Muscle layer of duodenum (tissue), 2 donors: ENCODE results near the gene CAB39.

ENCODE experiments used
- H3K27ac ChIP-seq: one replicate; pipeline ENCODE4 v1.7.0; 2013; ENCODE audit warnings: mild to moderate bottlenecking, low read length
- H3K27me3 ChIP-seq: one replicate; pipeline ENCODE4 v1.7.0; 2013; ENCODE audit warnings: low read depth, mild to moderate bottlenecking, control low read depth, low read length
- H3K36me3 ChIP-seq, 2 donors: one replicate each; pipeline ENCODE4 v1.7.0; 2013; ENCODE audit warnings: low read length in 2 of 2, control low read depth in 1 of 2, mild to moderate bottlenecking in 1 of 2; ENCODE audit not compliant: insufficient read depth in 2 of 2, control insufficient read depth in 1 of 2
- H3K4me1 ChIP-seq, 2 donors: one replicate each; pipeline ENCODE4 v1.7.0; 2013; ENCODE audit warnings: low read length in 2 of 2, mild to moderate bottlenecking in 2 of 2, control low read depth in 1 of 2, moderate library complexity in 1 of 2; ENCODE audit not compliant: insufficient read depth in 2 of 2, control insufficient read depth in 1 of 2
- H3K4me3 ChIP-seq, 2 donors: one replicate each; pipeline ENCODE4 v1.7.0; 2013; ENCODE audit warnings: low read length in 2 of 2, low read depth in 1 of 2, mild to moderate bottlenecking in 1 of 2
- H3K9me3 ChIP-seq, 2 donors: one replicate each; pipeline ENCODE4 v1.7.0; 2013; ENCODE audit warnings: low read length in 2 of 2, control low read depth in 1 of 2, mild to moderate bottlenecking in 1 of 2; ENCODE audit not compliant: control insufficient read depth in 1 of 2
- donor health status: healthy.

CAB39 gene

DNA sequence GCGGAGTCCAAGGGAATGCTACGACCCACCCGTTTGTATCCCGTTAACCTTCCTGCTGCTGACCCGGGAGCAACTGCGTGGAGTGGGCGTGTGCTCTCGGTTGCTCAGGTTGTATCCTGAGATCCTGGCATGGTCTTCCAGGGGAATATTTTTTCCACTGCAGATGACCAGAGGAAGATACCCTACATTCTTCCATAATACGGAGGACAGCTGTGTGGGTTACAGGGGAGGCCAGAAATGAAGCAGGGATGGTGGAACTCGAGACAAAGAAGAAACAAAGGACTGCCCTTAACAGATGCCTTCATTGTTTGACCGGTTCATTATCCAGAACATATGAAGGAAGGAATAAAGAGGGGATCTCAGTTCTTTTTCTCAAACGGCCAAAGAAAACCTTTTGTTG, 39.8 kb upstream of the CAB39 start:
- H3K27me3 ChIP-seq: no peaks in the 10 kb centered on the region
- H3K4me3 ChIP-seq: no peak overlapping the region
- H3K9me3 ChIP-seq: no peaks in the 10 kb centered on the region
- no peaks in the 10 kb centered on the region for H3K36me3 ChIP-seq
- H3K4me1 ChIP-seq: peaks cover 0 to 7% of the 10 kb centered on the region in 2 donors
- no peak overlapping the region for H3K27ac ChIP-seq

DNA sequence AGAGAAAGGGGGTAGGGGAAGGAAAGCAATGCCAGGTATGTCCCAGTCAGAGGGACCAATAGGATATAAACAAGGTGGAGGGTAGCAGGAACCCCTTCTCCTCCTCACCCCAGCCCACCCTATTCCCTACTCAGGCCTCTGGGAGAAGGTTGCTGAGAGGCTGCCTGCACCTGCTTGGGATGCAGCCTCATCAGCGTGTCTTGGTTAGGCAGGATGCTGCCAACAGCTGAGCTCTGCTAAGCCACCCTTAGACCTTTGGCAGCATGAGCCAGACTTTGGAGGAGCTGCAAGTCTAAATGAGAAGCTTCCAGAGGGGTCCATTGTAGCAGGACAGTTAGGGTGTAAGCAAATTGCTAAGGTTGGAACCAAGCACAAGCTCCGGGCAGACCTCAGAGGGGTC, 38.2 kb upstream of the CAB39 start:
- peaks cover 0 to under 1% of the 10 kb centered on the region in 2 donors for H3K4me1 ChIP-seq
- no peak overlapping the region for H3K27ac ChIP-seq
- no peaks in the 10 kb centered on the region for H3K27me3 ChIP-seq
- H3K9me3 ChIP-seq: peaks cover 0 to 5% of the 10 kb centered on the region in 2 donors
- no peak overlapping the region for H3K4me3 ChIP-seq
- H3K36me3 ChIP-seq: no peaks in the 10 kb centered on the region

DNA sequence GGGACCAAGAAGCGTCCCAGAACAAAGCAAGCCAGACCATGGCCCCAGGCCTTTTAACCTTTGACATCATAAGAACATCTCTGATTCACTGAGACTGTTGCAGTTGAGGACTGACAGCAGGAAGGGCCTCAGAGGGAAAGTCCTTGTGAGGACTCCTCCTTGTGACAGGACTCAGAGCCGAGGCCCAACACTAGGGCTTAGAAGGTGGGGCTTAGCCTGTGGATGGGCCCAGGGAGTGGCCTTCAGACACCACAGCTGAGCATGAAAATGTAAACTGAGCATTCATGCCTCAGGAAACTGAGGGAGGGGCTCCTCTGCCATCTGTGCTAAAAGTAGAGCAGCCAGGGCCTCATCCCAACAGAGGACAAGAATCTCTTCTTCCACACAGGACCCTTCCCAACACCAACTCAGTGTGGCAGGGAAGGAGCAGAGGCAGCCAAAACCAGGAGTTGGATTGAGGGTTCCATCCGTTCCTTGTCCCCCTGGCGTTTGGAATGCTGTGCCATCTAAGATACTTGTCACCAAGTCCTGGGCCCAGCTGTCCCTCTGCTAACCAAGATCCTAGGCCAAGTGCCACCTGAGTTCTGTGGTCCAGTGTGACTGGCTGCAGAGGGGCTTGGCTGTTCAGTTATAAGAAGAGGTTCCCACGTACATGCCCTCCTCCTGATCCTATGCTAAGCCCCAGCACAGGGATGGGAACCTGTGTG, 37.5 kb upstream of the CAB39 start:
- Histone ChIP-seq H3K27ac (no peak overlapping the region), H3K4me1 (no peaks in the 10 kb centered on the region), H3K27me3 (no peaks in the 10 kb centered on the region), H3K4me3 (no peak overlapping the region), H3K9me3 (peaks cover 0 to 5% of the 10 kb centered on the region in 2 donors), H3K36me3 (no peaks in the 10 kb centered on the region)

DNA sequence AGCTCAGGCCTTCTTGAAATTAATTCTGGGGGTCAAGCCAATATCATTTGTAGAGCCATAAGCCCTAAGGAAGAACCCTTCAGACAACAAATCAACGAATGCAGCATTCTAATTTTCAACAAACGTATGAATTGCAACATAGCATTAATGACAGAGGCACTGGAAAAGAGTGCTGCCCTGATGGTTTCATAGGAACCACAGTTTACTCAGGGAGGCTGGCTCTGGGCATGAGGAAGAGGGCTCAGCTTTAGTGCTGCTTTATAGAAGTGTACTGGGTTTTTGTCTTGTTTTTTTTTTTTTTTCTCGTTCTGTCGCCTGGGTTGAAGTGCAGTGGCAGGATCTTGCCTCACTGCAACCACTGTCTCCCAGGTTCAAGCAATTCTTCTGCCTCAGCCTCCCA, 36.1 kb upstream of the CAB39 start:
- no peaks in the 10 kb centered on the region for H3K4me1 ChIP-seq
- no peaks in the 10 kb centered on the region for H3K27me3 ChIP-seq
- H3K36me3 ChIP-seq: no peaks in the 10 kb centered on the region
- no peak overlapping the region for H3K27ac ChIP-seq
- no peak overlapping the region for H3K4me3 ChIP-seq
- H3K9me3 ChIP-seq: peaks cover 0 to 5% of the 10 kb centered on the region in 2 donors

DNA sequence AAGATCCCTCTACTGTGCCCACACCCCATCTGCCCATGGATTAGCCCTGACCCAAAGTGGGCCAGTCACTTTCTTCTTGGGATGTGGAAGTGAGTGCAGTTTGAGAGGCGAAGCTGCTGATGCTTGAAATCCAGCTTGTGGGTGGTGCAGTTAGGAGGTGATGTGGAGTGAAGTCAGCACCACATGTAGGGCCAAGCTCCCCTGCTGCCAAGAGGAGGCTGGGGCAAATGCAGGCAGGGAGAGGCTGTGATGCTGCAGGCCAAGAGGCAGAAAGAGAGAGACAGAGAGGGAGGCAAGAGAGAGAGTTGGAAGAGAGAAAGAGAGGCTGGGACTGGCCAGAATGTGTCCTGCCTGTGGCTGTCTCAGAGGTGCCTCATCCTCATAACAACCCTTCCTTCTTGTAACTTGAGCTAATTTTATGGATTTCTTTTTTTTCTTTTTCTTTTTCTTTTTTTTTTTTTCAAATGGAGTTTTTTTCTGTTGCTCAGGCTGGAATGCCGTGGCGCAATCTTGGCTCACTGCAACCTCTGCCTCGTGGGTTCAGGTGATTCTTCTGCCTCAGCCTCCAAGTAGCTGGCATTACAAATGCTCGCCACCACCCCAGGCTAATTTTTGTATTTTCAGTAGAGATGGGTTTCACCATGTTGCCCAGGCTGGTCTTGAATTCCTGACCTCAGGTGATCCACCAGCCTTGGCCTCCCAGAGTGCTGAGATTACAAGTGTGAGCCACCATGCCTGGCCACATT, 35.3 kb upstream of the CAB39 start:
- H3K9me3 ChIP-seq: peaks cover 0 to 5% of the 10 kb centered on the region in 2 donors
- H3K4me1 ChIP-seq: no peaks in the 10 kb centered on the region
- no peaks in the 10 kb centered on the region for H3K36me3 ChIP-seq
- H3K27ac ChIP-seq: no peak overlapping the region
- no peak overlapping the region for H3K4me3 ChIP-seq
- no peaks in the 10 kb centered on the region for H3K27me3 ChIP-seq

DNA sequence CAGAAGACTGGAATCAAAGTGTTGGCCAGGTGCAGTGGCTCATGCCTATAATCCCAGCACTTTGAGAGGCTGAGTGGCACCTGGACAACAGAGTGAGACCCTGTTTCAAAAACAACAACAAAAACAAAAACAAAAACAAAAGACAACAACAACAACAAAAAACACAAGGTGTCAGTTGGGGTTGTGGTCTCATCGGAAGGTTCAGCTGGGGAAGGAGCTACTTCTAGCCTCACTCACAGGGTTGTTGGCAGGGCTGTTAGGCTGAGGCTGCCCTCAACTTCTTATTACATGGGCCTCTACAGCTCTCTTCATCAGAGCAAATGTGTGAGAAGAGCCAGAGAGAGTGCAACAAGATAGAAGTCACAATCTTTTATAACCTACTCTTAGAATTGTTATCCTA, 34.6 kb upstream of the CAB39 start:
- no peaks in the 10 kb centered on the region for H3K36me3 ChIP-seq
- H3K4me1 ChIP-seq: no peaks in the 10 kb centered on the region
- no peaks in the 10 kb centered on the region for H3K27me3 ChIP-seq
- peaks cover 0 to 5% of the 10 kb centered on the region in 2 donors for H3K9me3 ChIP-seq
- no peak overlapping the region for H3K27ac ChIP-seq
- no peak overlapping the region for H3K4me3 ChIP-seq

DNA sequence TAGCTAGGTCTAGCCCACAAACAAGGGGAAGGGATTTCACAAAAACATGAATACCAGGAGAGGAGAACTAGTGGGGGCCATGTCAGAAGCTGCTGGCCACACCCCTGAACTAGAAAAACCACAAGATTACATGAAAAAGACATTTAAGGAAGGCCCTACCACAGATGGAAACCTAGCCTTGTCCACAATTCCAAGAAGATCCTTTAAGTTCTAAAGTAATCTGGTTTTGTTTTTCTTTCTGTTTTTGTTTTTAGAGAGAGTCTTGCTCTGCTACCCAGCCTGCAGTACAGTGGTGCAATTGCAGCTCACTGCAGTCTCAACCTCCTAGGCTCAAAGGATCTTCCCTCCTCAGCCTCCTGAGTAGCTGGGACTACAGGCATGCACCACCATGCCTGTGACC, 34.2 kb upstream of the CAB39 start:
- Histone ChIP-seq H3K27ac (no peak overlapping the region), H3K4me1 (no peaks in the 10 kb centered on the region), H3K36me3 (no peaks in the 10 kb centered on the region), H3K4me3 (no peak overlapping the region), H3K9me3 (peaks cover 0 to 5% of the 10 kb centered on the region in 2 donors), H3K27me3 (no peaks in the 10 kb centered on the region)

DNA sequence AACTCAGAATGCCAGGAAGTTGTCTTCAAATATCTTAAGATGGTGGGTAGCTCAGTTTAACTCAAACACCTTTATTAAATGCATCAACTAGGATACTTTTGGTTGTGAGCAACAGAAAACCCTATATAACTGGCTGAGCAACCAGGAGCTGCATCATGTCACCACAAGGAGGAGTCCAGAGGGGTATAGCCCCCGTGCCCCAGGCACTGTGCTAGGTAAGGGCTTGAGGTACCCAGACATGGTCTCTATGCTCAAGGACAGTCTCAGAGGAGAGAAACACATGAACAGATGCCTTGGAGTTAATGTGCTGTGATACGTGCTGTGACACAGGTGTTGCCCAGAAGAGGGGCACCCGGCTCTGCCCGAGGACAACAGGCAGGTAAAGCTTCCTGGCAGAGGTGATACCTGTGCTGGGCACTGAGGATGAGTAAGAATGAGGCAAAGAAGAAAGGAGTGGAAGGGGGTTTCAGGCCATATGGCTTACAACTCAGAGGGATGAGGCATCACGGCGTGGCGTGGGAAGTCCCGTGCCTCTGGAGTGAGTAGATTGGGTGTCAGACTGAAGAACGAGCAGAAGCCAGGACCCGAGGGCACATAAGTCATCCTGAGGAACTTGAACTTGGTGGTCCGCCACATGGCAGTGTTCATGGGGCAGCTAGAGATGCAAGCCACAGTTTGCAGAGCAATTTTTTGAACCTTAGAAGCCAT, 32.0 kb upstream of the CAB39 start:
- H3K4me1 ChIP-seq: peaks cover 0 to 5% of the 10 kb centered on the region in 2 donors
- no peaks in the 10 kb centered on the region for H3K36me3 ChIP-seq
- no peak overlapping the region for H3K4me3 ChIP-seq
- no peaks in the 10 kb centered on the region for H3K27me3 ChIP-seq
- peaks cover 0 to 5% of the 10 kb centered on the region in 2 donors for H3K9me3 ChIP-seq
- no peak overlapping the region for H3K27ac ChIP-seq

DNA sequence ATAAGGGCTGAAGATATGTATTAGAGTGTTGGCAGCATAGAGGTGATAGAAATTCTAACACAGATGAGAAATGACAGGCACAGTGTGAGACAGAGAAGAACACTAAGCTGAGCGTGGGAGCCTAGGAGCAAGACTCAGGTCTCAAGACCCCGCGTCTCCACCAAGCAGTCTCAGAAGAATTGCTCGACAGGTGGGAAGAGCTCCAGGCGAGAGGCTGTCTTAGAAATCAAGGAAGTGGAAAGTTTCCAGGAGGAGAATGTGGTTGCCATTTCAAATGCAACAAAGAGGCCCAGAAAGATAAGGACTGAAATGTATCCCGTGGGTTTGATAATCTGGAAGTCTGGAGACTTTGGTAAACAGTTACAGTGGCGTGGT, 31.5 kb upstream of the CAB39 start:
- Histone ChIP-seq H3K4me3 (no peak overlapping the region), H3K36me3 (no peaks in the 10 kb centered on the region), H3K4me1 (peaks cover 0 to 5% of the 10 kb centered on the region in 2 donors), H3K27ac (no peak overlapping the region), H3K9me3 (peaks cover 0 to 5% of the 10 kb centered on the region in 2 donors), H3K27me3 (no peaks in the 10 kb centered on the region)

DNA sequence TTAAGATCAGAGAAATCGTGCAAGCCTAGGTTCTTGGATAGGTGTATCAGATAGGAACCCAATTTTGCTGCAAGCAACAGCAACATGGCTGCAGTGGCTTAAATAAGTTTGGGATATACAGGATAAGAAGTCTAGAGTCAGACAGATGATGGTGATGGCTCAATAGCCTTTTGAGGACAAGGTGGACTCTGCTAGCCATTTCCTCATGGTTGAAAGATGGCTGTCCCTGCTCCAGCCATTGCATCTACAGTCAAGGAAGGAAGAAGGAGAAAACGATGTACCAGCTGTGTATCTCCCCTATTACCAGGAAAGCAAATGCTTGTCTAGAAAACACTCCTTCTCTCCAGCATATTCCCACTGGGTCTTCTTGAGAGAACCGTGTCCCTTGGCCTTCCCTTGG, 30.1 kb upstream of the CAB39 start:
- Histone ChIP-seq H3K36me3 (no peaks in the 10 kb centered on the region), H3K4me3 (no peak overlapping the region), H3K27ac (no peak overlapping the region), H3K4me1 (peaks cover 0 to 5% of the 10 kb centered on the region in 2 donors), H3K9me3 (peaks cover 0 to 5% of the 10 kb centered on the region in 2 donors), H3K27me3 (no peaks in the 10 kb centered on the region)
